ENCODE data around the gene SUPT20HL1. TPM values are rescaled to one million over a fixed set of nuclear protein-coding genes. Genes with fewer than 3 reads are reported as not detected.

SUPT20HL1 gene
- total and polyA plus RNA-seq, 2 of the 4 experiments (the other 2 are of a cell fraction): not detected

DNA sequence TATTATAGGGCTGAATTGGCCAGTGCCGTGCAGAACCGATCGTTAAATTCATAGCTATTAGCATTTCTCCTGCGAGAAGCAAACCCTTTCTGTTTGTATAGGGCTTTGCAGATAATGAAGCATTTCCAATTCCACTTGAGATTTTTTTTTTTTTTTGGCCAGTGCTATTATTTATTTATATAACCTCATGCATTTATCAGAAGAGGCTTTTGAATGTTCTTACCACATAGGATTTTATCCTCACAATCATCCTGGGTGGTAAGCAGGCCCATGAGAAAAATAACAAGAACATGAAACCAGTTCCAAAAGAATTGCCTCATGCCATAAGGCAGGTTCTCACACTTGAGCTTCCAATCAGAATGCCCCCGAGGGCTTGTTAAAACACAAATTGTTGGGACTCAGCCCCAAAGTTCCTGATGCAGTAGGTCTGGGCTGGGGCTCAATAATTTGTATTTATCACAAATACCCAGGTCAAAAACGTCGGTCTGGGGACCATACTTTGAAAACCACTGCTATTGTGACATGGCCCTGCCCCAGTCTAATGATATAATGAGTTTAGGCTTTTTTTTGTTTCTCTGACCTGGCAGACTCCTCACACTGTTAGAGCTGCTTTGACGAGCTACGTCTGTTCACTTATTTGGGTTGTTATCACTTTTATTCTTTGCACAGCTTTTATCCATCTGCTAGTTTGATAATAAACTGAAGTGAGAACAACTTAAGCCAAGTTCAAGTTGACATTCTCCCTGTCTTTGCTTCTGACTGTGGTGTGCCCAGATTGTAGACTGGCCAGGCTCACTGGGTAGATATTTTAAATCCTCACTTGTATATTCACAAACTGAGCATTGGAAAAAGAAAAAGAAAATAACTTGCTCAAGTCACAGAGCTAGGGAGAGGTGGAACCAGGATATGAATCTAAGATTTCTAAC lies 20.1 kb downstream of the SUPT20HL1 start:
- Histone ChIP-seq H3K4ac (ENCODE audit: low read depth, low read length) (no peak overlapping the region), H3K18ac (ENCODE audit: low read depth, low read length) (no peak overlapping the region), H2AFZ (replicated peaks; ENCODE audit: low read length, poor library complexity) (no peak overlapping the region), H2AK9ac (replicated peaks; ENCODE audit: low read depth, low read length, poor library complexity) (no peak overlapping the region), H4K20me1 (ENCODE audit: insufficient read depth, low read length) (no peaks in the 10 kb centered on the region), H2AK5ac (ENCODE audit: low read depth, low read length) (no peak overlapping the region), H3K79me1 (ENCODE audit: low read depth in 1 of 2, low read length in 2 of 2) (no peaks in the 10 kb centered on the region), H4K5ac (ENCODE audit: low read depth, low read length) (no peak overlapping the region), H2BK120ac (ENCODE audit: low read depth, low read length) (no peak overlapping the region), H2BK20ac (ENCODE audit: low read depth, low read length) (no peak overlapping the region), H3K4me1 (ENCODE audit: control insufficient read depth, insufficient read depth, low read length) (no peaks in the 10 kb centered on the region), H3K9me1 (ENCODE audit: insufficient read depth, low read length) (no peaks in the 10 kb centered on the region), H3K4me3 (ENCODE audit: insufficient read depth, low read depth, low read length) (no peak overlapping the region), H3K23ac (ENCODE audit: low read depth, low read length) (no peak overlapping the region), H3K14ac (replicated peaks; ENCODE audit: low read depth, low read length) (no peak overlapping the region), H3K9ac (ENCODE audit: low read depth, low read length) (no peak overlapping the region), H3K56ac (ENCODE audit: extremely low read depth, insufficient read depth, low read length) (no peak overlapping the region), H2BK15ac (ENCODE audit: low read depth, low read length) (no peak overlapping the region), H2BK5ac (ENCODE audit: low read depth, low read length, poor library complexity, severe bottlenecking) (no peak overlapping the region), H4K91ac (ENCODE audit: insufficient read depth, low read depth, low read length) (no peak overlapping the region), H3K9me3 (ENCODE audit: control insufficient read depth, insufficient read depth, low read length) (no peaks in the 10 kb centered on the region), H3K27ac (ENCODE audit: insufficient read depth, low read length) (no peak overlapping the region), H3K4me2 (ENCODE audit: low read depth, low read length) (no peak overlapping the region), H3K27me3 (ENCODE audit: control insufficient read depth, insufficient read depth, low read length) (peaks cover 15% of the 10 kb centered on the region), H4K8ac (ENCODE audit: low read depth in 2 of 2, low read length in 2 of 2) (no peak overlapping the region), H3K36me3 (ENCODE audit: control insufficient read depth, insufficient read depth, low read length) (no peaks in the 10 kb centered on the region)
- CTCF ChIA-PET: no interaction called here
- BruUV-seq (replicated peaks): no TSS peak
- TF ChIP-seq SMC3 (IDR thresholded peaks at IDR 0.05; ENCODE audit: low read depth, low read length): no peak
- no peak for TF ChIP-seq RAD21 (IDR thresholded peaks at IDR 0.05; ENCODE audit: low read length)
- TF ChIP-seq RFX5 (IDR thresholded peaks at IDR 0.05; ENCODE audit: low read depth, low read length): no peak
- no peak for TF ChIP-seq MXI1 (IDR thresholded peaks at IDR 0.05; ENCODE audit: borderline replicate concordance, low read depth, low read length)
- TF ChIP-seq MAFK (IDR thresholded peaks at IDR 0.05; ENCODE audit: low read depth, low read length): no peak
- no peak for TF ChIP-seq CHD1 (IDR thresholded peaks at IDR 0.05; ENCODE audit: low read depth, low read length)
- TF ChIP-seq POLR2A (IDR thresholded peaks at IDR 0.05; ENCODE audit: low read depth, low read length): no peak
- no peak for TF ChIP-seq CEBPB (IDR thresholded peaks at IDR 0.05; ENCODE audit: low read depth, low read length)
- TF ChIP-seq BHLHE40 (IDR thresholded peaks at IDR 0.05; ENCODE audit: low read depth, low read length): no peak
- TF ChIP-seq, protein P1, sequence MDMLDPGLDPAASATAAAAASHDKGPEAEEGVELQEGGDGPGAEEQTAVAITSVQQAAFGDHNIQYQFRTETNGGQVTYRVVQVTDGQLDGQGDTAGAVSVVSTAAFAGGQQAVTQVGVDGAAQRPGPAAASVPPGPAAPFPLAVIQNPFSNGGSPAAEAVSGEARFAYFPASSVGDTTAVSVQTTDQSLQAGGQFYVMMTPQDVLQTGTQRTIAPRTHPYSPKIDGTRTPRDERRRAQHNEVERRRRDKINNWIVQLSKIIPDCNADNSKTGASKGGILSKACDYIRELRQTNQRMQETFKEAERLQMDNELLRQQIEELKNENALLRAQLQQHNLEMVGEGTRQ (IDR thresholded peaks at IDR 0.05; ENCODE audit: low read depth, low read length): no peak
- TF ChIP-seq MAZ (IDR thresholded peaks at IDR 0.05; ENCODE audit: borderline replicate concordance, low read depth, low read length): no peak
- TF ChIP-seq, protein P2, sequence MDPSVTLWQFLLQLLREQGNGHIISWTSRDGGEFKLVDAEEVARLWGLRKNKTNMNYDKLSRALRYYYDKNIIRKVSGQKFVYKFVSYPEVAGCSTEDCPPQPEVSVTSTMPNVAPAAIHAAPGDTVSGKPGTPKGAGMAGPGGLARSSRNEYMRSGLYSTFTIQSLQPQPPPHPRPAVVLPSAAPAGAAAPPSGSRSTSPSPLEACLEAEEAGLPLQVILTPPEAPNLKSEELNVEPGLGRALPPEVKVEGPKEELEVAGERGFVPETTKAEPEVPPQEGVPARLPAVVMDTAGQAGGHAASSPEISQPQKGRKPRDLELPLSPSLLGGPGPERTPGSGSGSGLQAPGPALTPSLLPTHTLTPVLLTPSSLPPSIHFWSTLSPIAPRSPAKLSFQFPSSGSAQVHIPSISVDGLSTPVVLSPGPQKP (IDR thresholded peaks at IDR 0.05; ENCODE audit: borderline replicate concordance, low read depth, low read length): no peak
- no peak for TF ChIP-seq FOS (IDR thresholded peaks at IDR 0.05; ENCODE audit: low read depth, low read length)
- no peak for DNase-seq
- POLR2A ChIA-PET (ENCODE audit: unreplicated experiment): no interaction called here
- intact Hi-C loops (cut with micrococcal nuclease): no loop called here
- in situ Hi-C loops (cut with MboI; ENCODE audit: low sequenced_read_pairs): loop anchor here (25.0 kb wide), 1 partner anchor 757 kb away; no protein-coding TSS in a partner anchor
- dilution Hi-C loops (cut with HindIII; ENCODE audit: low sequenced_read_pairs, unreplicated experiment): no loop called here
- no peak for ATAC-seq (ENCODE audit: low read depth)
- 20% methylated on average over 1 of the region's 9 CpGs; no CpG with 5 or more reads in 1 of the 2 experiments for WGBS, 2 experiments (ENCODE audit: extremely low coverage in 2 of 2, insufficient read length in 1 of 2)

Measured in IMR-90 (cell line).